Measurements from ENCODE around the gene ATP9B. TPM values are rescaled to one million over a fixed set of nuclear protein-coding genes. Genes with fewer than 3 reads are reported as not detected.

ATP9B gene
- total RNA-seq, 1 donor from 2014 or later, result 27.3 TPM

- DNase-seq (ENCODE audit: extremely low spot score, unreplicated experiment), result no peak
- no peak overlapping the region for H3K4me3 Mint-ChIP-seq (ENCODE audit: unreplicated experiment)
- H3K36me3 Mint-ChIP-seq (ENCODE audit: unreplicated experiment), result no peaks in the 10 kb centered on the region
- peaks cover 30% of the 10 kb centered on the region for H3K4me1 Mint-ChIP-seq (ENCODE audit: unreplicated experiment)
- no peaks in the 10 kb centered on the region for H3K9me3 Mint-ChIP-seq (ENCODE audit: unreplicated experiment)
- H3K27me3 Mint-ChIP-seq (ENCODE audit: unreplicated experiment), result no peaks in the 10 kb centered on the region
- TF ChIP-seq CTCF (IDR thresholded peaks at IDR 0.05), result no peak
- no peak overlapping the region for H3K27ac Mint-ChIP-seq (ENCODE audit: unreplicated experiment)
Observed at GRCh38 chr18:79405019-79405780, 336.0 kb downstream of the ATP9B start.

- Mint-ChIP-seq H3K27ac (ENCODE audit: unreplicated experiment) (peak overlapping the region; percentile 39), H3K36me3 (ENCODE audit: unreplicated experiment) (no peaks in the 10 kb centered on the region), H3K9me3 (ENCODE audit: unreplicated experiment) (no peaks in the 10 kb centered on the region), H3K27me3 (ENCODE audit: unreplicated experiment) (no peaks in the 10 kb centered on the region), H3K4me3 (ENCODE audit: unreplicated experiment) (no peak overlapping the region), H3K4me1 (ENCODE audit: unreplicated experiment) (peaks cover 28% of the 10 kb centered on the region)
- no peak for TF ChIP-seq CTCF (IDR thresholded peaks at IDR 0.05)
- no peak for DNase-seq (ENCODE audit: extremely low spot score, unreplicated experiment)
Observed at GRCh38 chr18:79405781-79406575, 336.8 kb downstream of the ATP9B start.

- H3K36me3 Mint-ChIP-seq (ENCODE audit: unreplicated experiment), result no peaks in the 10 kb centered on the region
- peaks cover 25% of the 10 kb centered on the region for H3K4me1 Mint-ChIP-seq (ENCODE audit: unreplicated experiment)
- no peak overlapping the region for H3K27ac Mint-ChIP-seq (ENCODE audit: unreplicated experiment)
- no peak overlapping the region for H3K4me3 Mint-ChIP-seq (ENCODE audit: unreplicated experiment)
- no peaks in the 10 kb centered on the region for H3K27me3 Mint-ChIP-seq (ENCODE audit: unreplicated experiment)
- DNase-seq (ENCODE audit: extremely low spot score, unreplicated experiment), result no peak
- no peaks in the 10 kb centered on the region for H3K9me3 Mint-ChIP-seq (ENCODE audit: unreplicated experiment)
- TF ChIP-seq CTCF (IDR thresholded peaks at IDR 0.05), result no peak
Observed at GRCh38 chr18:79406708-79407107, 337.5 kb downstream of the ATP9B start.

GRCh38 chr18:79409313-79409712 lies 340.1 kb downstream of the ATP9B start:
- Mint-ChIP-seq H3K27me3 (ENCODE audit: unreplicated experiment) (no peaks in the 10 kb centered on the region), H3K4me1 (ENCODE audit: unreplicated experiment) (peaks cover 16% of the 10 kb centered on the region), H3K4me3 (ENCODE audit: unreplicated experiment) (no peak overlapping the region), H3K27ac (ENCODE audit: unreplicated experiment) (no peak overlapping the region), H3K36me3 (ENCODE audit: unreplicated experiment) (peaks cover 2% of the 10 kb centered on the region), H3K9me3 (ENCODE audit: unreplicated experiment) (no peaks in the 10 kb centered on the region)
- DNase-seq (ENCODE audit: extremely low spot score, unreplicated experiment), result no peak
- TF ChIP-seq CTCF (IDR thresholded peaks at IDR 0.05), result no peak

GRCh38 chr18:79410171-79410641 lies 341.0 kb downstream of the ATP9B start:
- H3K27ac Mint-ChIP-seq (ENCODE audit: unreplicated experiment), result no peak overlapping the region
- no peaks in the 10 kb centered on the region for H3K27me3 Mint-ChIP-seq (ENCODE audit: unreplicated experiment)
- DNase-seq (ENCODE audit: extremely low spot score, unreplicated experiment), result no peak
- TF ChIP-seq CTCF (IDR thresholded peaks at IDR 0.05), result no peak
- H3K9me3 Mint-ChIP-seq (ENCODE audit: unreplicated experiment), result no peaks in the 10 kb centered on the region
- peaks cover 15% of the 10 kb centered on the region for H3K4me1 Mint-ChIP-seq (ENCODE audit: unreplicated experiment)
- H3K36me3 Mint-ChIP-seq (ENCODE audit: unreplicated experiment), result peaks cover 2% of the 10 kb centered on the region
- H3K4me3 Mint-ChIP-seq (ENCODE audit: unreplicated experiment), result no peak overlapping the region
